GM12878 (cell line): Measurements from ENCODE around the gene DEGS2. TPM values are rescaled to one million over a fixed set of nuclear protein-coding genes. Genes with fewer than 3 reads are reported as not detected.
A peak's percentile ranks its signal among the peaks of the same experiment; 100 is the strongest.

Experiments used
- ATAC-seq: fragments of 200-7000 bp; cut with Tn5 transposase; 3 replicates; pipeline ENCODE4 v1.9.1; 2020; ENCODE audit warnings: mild to moderate bottlenecking, moderate library complexity
- BruUV-seq: library from RNA; stranded (reverse); fragments of 400-500 nt; replicated peaks from 2 replicates; lab custom pipeline; 2021; lab: Mats Ljungman, UMichigan
- CTCF ChIA-PET: fragments of 300-600 bp; sonication (Branson Sonifier 250); formaldehyde crosslinking; extraction: SDS; loops from one replicate; lab custom pipeline; 2021; ENCODE audit warnings: inconsistent platforms; lab: Yijun Ruan, JAX
- POLR2A ChIA-PET: fragments of 350-600 bp; formaldehyde crosslinking; extraction: SDS; loops from one replicate; lab custom pipeline; 2021; ENCODE audit warnings: inconsistent platforms; lab: Charles Lee
- RAD21 ChIA-PET: fragments of 300-600 bp; sonication (Branson Sonifier 250); formaldehyde crosslinking; loops from one replicate; lab custom pipeline; 2023; ENCODE audit warnings: antibody characterized with exemption; ENCODE audit not compliant: unreplicated experiment; lab: Charles Lee
- SMC1A ChIA-PET: fragments of 300-600 bp; sonication (Branson Sonifier 250); formaldehyde crosslinking; loops from one replicate; lab custom pipeline; 2023; ENCODE audit not compliant: unreplicated experiment, uncharacterized antibody; lab: Charles Lee
- DNase-seq: peaks from one replicate; pipeline ENCODE4 v3.0.0-alpha.2; 2011; ENCODE audit warnings: low read depth, low spot score
- FAIRE-seq: peaks from 3 replicates; lab custom pipeline; 2011; peaks lifted over from hg19 to GRCh38; lab: Jason Lieb, UNC
- H2AFZ ChIP-seq: 2 replicates; pipeline ENCODE4 v1.6.0; 2011; ENCODE audit warnings: low read depth, low read length, control low read depth; ENCODE audit not compliant: control insufficient read depth
- H3K27ac ChIP-seq: 2 replicates; pipeline ENCODE4 v1.5.1; 2011; ENCODE audit warnings: control low read depth; ENCODE audit not compliant: control insufficient read depth, insufficient read depth
- H3K27me3 ChIP-seq, 2 experiments: replicated peaks in 1 of 2; 2 replicates each; pipeline versions ENCODE4 v1.6.0 to v1.6.1; 2011; ENCODE audit warnings: low read length in 1 of 2; ENCODE audit not compliant: control insufficient read depth in 2 of 2, insufficient read depth in 2 of 2
- H3K36me3 ChIP-seq, 2 experiments: 2 replicates each; pipeline ENCODE4 v1.5.1; 2011; ENCODE audit warnings: low read length in 1 of 2; ENCODE audit not compliant: control insufficient read depth in 2 of 2, insufficient read depth in 2 of 2
- H3K4me1 ChIP-seq: 2 replicates; pipeline ENCODE4 v1.6.1; 2011; ENCODE audit warnings: mild to moderate bottlenecking, low read length, moderate library complexity, mixed read lengths; ENCODE audit not compliant: control insufficient read depth, insufficient read depth
- H3K4me2 ChIP-seq: 2 replicates; pipeline ENCODE4 v1.6.0; 2011; ENCODE audit warnings: control low read depth; ENCODE audit not compliant: control insufficient read depth, insufficient read depth
- H3K4me3 ChIP-seq: fragments of 200-600 bp; sonication (generic); 2 replicates; pipeline ENCODE4 v1.5.1; 2016
- H3K79me2 ChIP-seq: 2 replicates; pipeline ENCODE4 v1.6.0; 2011; ENCODE audit warnings: low read length; ENCODE audit not compliant: control insufficient read depth, insufficient read depth
- H3K9ac ChIP-seq: 2 replicates; pipeline ENCODE4 v1.8.0; 2011; ENCODE audit warnings: low read length, control low read depth, mixed read lengths; ENCODE audit not compliant: control insufficient read depth, insufficient read depth
- H3K9me3 ChIP-seq: replicated peaks from 3 replicates; pipeline ENCODE4 v1.5.1; 2011; ENCODE audit warnings: mild to moderate bottlenecking, low read length; ENCODE audit not compliant: control insufficient read depth, insufficient read depth
- H4K20me1 ChIP-seq: 2 replicates; pipeline ENCODE4 v1.6.0; 2011; ENCODE audit not compliant: control insufficient read depth, insufficient read depth
- BACH1 ChIP-seq: fragments of 450-650 bp; IDR thresholded peaks from 2 replicates; pipeline ENCODE4 v1.6.1; 2017; ENCODE audit warnings: mild to moderate bottlenecking, borderline replicate concordance
- CBX5 ChIP-seq: sonication (generic); IDR thresholded peaks from 2 replicates; pipeline ENCODE4 v1.6.1; 2016; ENCODE audit warnings: low read depth, moderate library complexity, mild to moderate bottlenecking, inconsistent platforms
- CUX1 ChIP-seq: IDR thresholded peaks from 2 replicates; pipeline ENCODE4 v1.6.1; 2012; ENCODE audit warnings: improper control_type of control experiment, low read depth, low read length; ENCODE audit not compliant: insufficient replicate concordance
- EED ChIP-seq: sonication (generic); IDR thresholded peaks from 2 replicates; pipeline ENCODE4 v1.6.1; 2016; ENCODE audit warnings: antibody characterized with exemption, low read depth
- ELK1 ChIP-seq: IDR thresholded peaks from 2 replicates; pipeline ENCODE4 v1.6.1; 2012; ENCODE audit warnings: low read depth, low read length, improper control_type of control experiment
- JUND ChIP-seq: IDR thresholded peaks from 2 replicates; pipeline ENCODE4 v1.6.1; 2012; ENCODE audit warnings: low read depth, mild to moderate bottlenecking, low read length, improper control_type of control experiment, moderate library complexity
- NFIC ChIP-seq: IDR thresholded peaks from 2 replicates; pipeline ENCODE4 v1.6.1; 2012; ENCODE audit warnings: low read depth, mild to moderate bottlenecking, inconsistent platforms, low read length, moderate library complexity
- NKRF ChIP-seq: fragments of 450-650 bp; conservative IDR thresholded peaks from 2 replicates; pipeline ENCODE4 v1.6.1; 2017; ENCODE audit warnings: mild to moderate bottlenecking, moderate library complexity
- NRF1 ChIP-seq: conservative IDR thresholded peaks from 2 replicates; pipeline ENCODE4 v1.6.1; 2011; ENCODE audit warnings: mild to moderate bottlenecking, low read depth, low read length, improper control_type of control experiment
- PAX5 ChIP-seq: IDR thresholded peaks from 2 replicates; pipeline ENCODE4 v1.6.1; 2011; ENCODE audit warnings: low read depth, low read length, borderline replicate concordance
- RUNX3 ChIP-seq: IDR thresholded peaks from 2 replicates; pipeline ENCODE4 v1.6.1; 2012; ENCODE audit warnings: low read length, inconsistent platforms
- ZBTB33 ChIP-seq: fragments of 450-650 bp; IDR thresholded peaks from 2 replicates; pipeline ENCODE4 v1.6.1; 2017; ENCODE audit warnings: mild to moderate bottlenecking
- WGBS: methylation state at CpG from one replicate; pipeline ENCODE4 v1.1.6; 2016; ENCODE audit warnings: low lambda C conversion rate; ENCODE audit not compliant: insufficient replicate concordance, insufficient coverage; ENCODE audit errors: missing lambda C conversion rate; 5-methylcytosine and 5-hydroxymethylcytosine counted together
- in situ Hi-C: fragments of 300-500 bp; cut with MboI; formaldehyde crosslinking; loops from 9 replicates; pipeline ENCODE4 v1.14.3; 2018; ENCODE audit warnings: mixed read lengths
- intact Hi-C: fragments of 100-400 bp; cut with micrococcal nuclease; formaldehyde crosslinking; loops from one replicate; pipeline ENCODE4 v1.14.2; 2022; ENCODE audit not compliant: unreplicated experiment
- polyA plus RNA-seq, 11 experiments: library from polyadenylated mRNA; depleted of rRNA in 4 of 11; unstranded in 6 of 11; stranded (reverse) in 5 of 11; fragments of >200 nt; fragmentation: Nextera tagmentation in 4 of 11; fragmentation: Illumina TruSeq in 1 of 11; extraction: Ambion mirVana in 4 of 11; extraction: Trizol in 1 of 11; gene quantifications; 1 replicate in 1 of 11; 2 replicates in 10 of 11; pipeline versions ENCODE4 v1.2.1 to v1.2.3, GENCODE V29; 2011 to 2016; ENCODE audit warnings: inconsistent platforms in 2 of 11, missing spikeins in 2 of 11, low read depth in 1 of 11
- total RNA-seq, 4 experiments: library from RNA; depleted of rRNA in 3 of 4; stranded (reverse); fragments of >200 nt in 3 of 4; fragmentation: Illumina TruSeq in 1 of 4; extraction: Trizol in 1 of 4; gene quantifications; 2 replicates each; pipeline versions ENCODE4 v1.2.1 to v1.2.3, GENCODE V29; 2013 to 2021

Gene DEGS2
- total and polyA plus RNA-seq, 10 of the 15 experiments (the other 5 are each of a cell fraction or from before 2014, with no cell fraction given): 0.01 to 2.5 (median 0.45) TPM; not detected in 1

GRCh38 chr14:100191584-100192249 lies 32.3 kb upstream of the DEGS2 start:
- H3K27me3 ChIP-seq: no peaks in the 10 kb centered on the region
- H3K9ac ChIP-seq: no peak overlapping the region; the same call in 1 of the 2 replicates
- in situ Hi-C loops (no loop called here), intact Hi-C loops (loop anchor here (2.0 to 5.0 kb wide), 4 partner anchors 49 to 209 kb away; no protein-coding TSS in a partner anchor)
- H3K79me2 ChIP-seq: no peaks in the 10 kb centered on the region
- no TSS peak for BruUV-seq
- peaks cover 11% of the 10 kb centered on the region for H3K4me1 ChIP-seq
- RAD21 ChIA-PET: interaction anchor here (1.5 to 1.8 kb wide), 3 partner anchors 30 to 120 kb away, joined by 3 to 13 read pairs (median 12); no protein-coding TSS in a partner anchor
- SMC1A ChIA-PET: interaction anchor here (0.9 to 3.1 kb wide), 6 partner anchors 13 to 208 kb away, joined by 3 to 21 read pairs (median 6); no protein-coding TSS in a partner anchor
- 95% methylated on average over 11 of the region's 14 CpGs for WGBS
- H3K4me3 ChIP-seq: no peak overlapping the region
- CTCF ChIA-PET: interaction anchor here (1.0 to 4.4 kb wide), 10 partner anchors 13 to 209 kb away, joined by 3 to 65 read pairs (median 12); no protein-coding TSS in a partner anchor
- no peak for TF ChIP-seq ZBTB33
- no peak for TF ChIP-seq NKRF
- TF ChIP-seq RUNX3: no peak
- no peak for TF ChIP-seq NFIC
- no peak for TF ChIP-seq BACH1
- TF ChIP-seq NRF1: no peak
- no peak for TF ChIP-seq EED
- TF ChIP-seq PAX5: no peak
- TF ChIP-seq CUX1: no peak
- TF ChIP-seq JUND: no peak
- no peak for TF ChIP-seq CBX5
- no peak for TF ChIP-seq ELK1
- H3K36me3 ChIP-seq: no peaks in the 10 kb centered on the region
- no peaks in the 10 kb centered on the region for H4K20me1 ChIP-seq
- POLR2A ChIA-PET: interaction anchor here (1.0 to 1.2 kb wide), 2 partner anchors 55 to 123 kb away, joined by 4 read pairs; no protein-coding TSS in a partner anchor
- DNase-seq: no peak
- no peak for ATAC-seq
- no peaks in the 10 kb centered on the region for H3K9me3 ChIP-seq
- peak overlapping the region; percentile 88; the same call in 1 of the 2 replicates for H3K4me2 ChIP-seq
- no peak overlapping the region for H3K27ac ChIP-seq
- H2AFZ ChIP-seq: peak overlapping the region; percentile 90; the same call in 1 of the 2 replicates
- no peak for FAIRE-seq
